PC-3 (cell line): Measurements from ENCODE around the gene SHROOM1. TPM values are rescaled to one million over a fixed set of nuclear protein-coding genes. Genes with fewer than 3 reads are reported as not detected.
"Not testable (repeated sequence)": the region's sequence is repeated elsewhere in the genome, so short reads cannot be mapped to it uniquely, and the experiment has no call there.

Experiments used
- ATAC-seq: fragments of 200-7000 bp; cut with Tn5 transposase; 2 replicates; pipeline ENCODE4 v1.9.1; 2020; ENCODE audit warnings: mild to moderate bottlenecking, moderate library complexity
- BruUV-seq: library from RNA; stranded (reverse); fragments of 400-500 nt; replicated peaks from 2 replicates; lab custom pipeline; 2021; lab: Mats Ljungman, UMichigan
- CTCF ChIA-PET: fragments of 300-600 bp; sonication (Branson Sonifier 250); formaldehyde crosslinking; loops from one replicate; lab custom pipeline; 2022; ENCODE audit warnings: antibody characterized with exemption; lab: Charles Lee
- POLR2A ChIA-PET: fragments of 300-600 bp; sonication (Branson Sonifier 250); formaldehyde crosslinking; loops from one replicate; lab custom pipeline; 2022; ENCODE audit warnings: antibody characterized with exemption; ENCODE audit not compliant: unreplicated experiment; lab: Charles Lee
- DNase-seq: peaks from one replicate; pipeline ENCODE4 v3.0.0-alpha.2; 2015
- H2AFZ ChIP-seq: fragments of 300-600 bp; sonication (generic); 2 replicates; pipeline ENCODE4 v1.6.0; 2016; ENCODE audit warnings: antibody characterized with exemption, low read length
- H3F3A ChIP-seq: fragments of 300-600 bp; sonication (generic); one replicate; pipeline ENCODE4 v1.6.0; 2017; ENCODE audit warnings: antibody characterized with exemption, low read length, control low read depth, mild to moderate bottlenecking; ENCODE audit not compliant: unreplicated experiment
- H3K27ac ChIP-seq: fragments of 300-600 bp; sonication (generic); 2 replicates; pipeline ENCODE4 v1.5.1; 2016; ENCODE audit warnings: mild to moderate bottlenecking, low read length
- H3K27me3 ChIP-seq: fragments of 300-600 bp; sonication (generic); 2 replicates; pipeline ENCODE4 v1.6.1; 2016; ENCODE audit warnings: low read length, mixed read lengths
- H3K36me3 ChIP-seq: fragments of 300-600 bp; sonication (generic); 2 replicates; pipeline ENCODE4 v1.6.1; 2016; ENCODE audit warnings: low read depth, mixed run types, low read length, mixed read lengths
- H3K4me1 ChIP-seq: fragments of 300-600 bp; sonication (generic); 2 replicates; pipeline ENCODE4 v1.5.1; 2016; ENCODE audit warnings: low read length; ENCODE audit not compliant: insufficient read depth
- H3K4me2 ChIP-seq: fragments of 300-600 bp; sonication (generic); 2 replicates; pipeline ENCODE4 v1.6.0; 2016; ENCODE audit warnings: low read length
- H3K4me3 ChIP-seq: fragments of 300-600 bp; sonication (generic); 2 replicates; pipeline ENCODE4 v1.5.1; 2016; ENCODE audit warnings: mild to moderate bottlenecking, low read length, mixed read lengths
- H3K79me2 ChIP-seq: fragments of 300-600 bp; sonication (generic); 2 replicates; pipeline ENCODE4 v1.6.1; 2017; ENCODE audit warnings: low read length, mixed read lengths
- H3K9ac ChIP-seq: fragments of 300-600 bp; sonication (generic); 2 replicates; pipeline ENCODE4 v1.6.0; 2016; ENCODE audit warnings: mild to moderate bottlenecking, low read length
- H3K9me2 ChIP-seq: fragments of 300-600 bp; sonication (generic); replicated peaks from 2 replicates; pipeline ENCODE4 v1.6.1; 2016; ENCODE audit warnings: mixed run types, low read length, mixed read lengths
- H3K9me3 ChIP-seq: fragments of 300-600 bp; sonication (generic); 2 replicates; pipeline ENCODE4 v1.6.1; 2016; ENCODE audit warnings: low read length, mixed read lengths
- H4K20me1 ChIP-seq: fragments of 300-600 bp; sonication (generic); 2 replicates; pipeline ENCODE4 v1.6.1; 2016; ENCODE audit warnings: low read length, mixed read lengths
- EZH2 ChIP-seq: fragments of 300-600 bp; sonication (generic); IDR thresholded peaks from one replicate; pipeline ENCODE4 v1.6.1; 2017; ENCODE audit warnings: antibody characterized with exemption, mild to moderate bottlenecking, low read length; ENCODE audit not compliant: unreplicated experiment
- EZH2phosphoT487 ChIP-seq: fragments of 300-600 bp; sonication (generic); IDR thresholded peaks from 2 replicates; pipeline ENCODE4 v1.6.1; 2018; ENCODE audit warnings: mild to moderate bottlenecking, antibody characterized with exemption, low read length, borderline replicate concordance
- intact Hi-C: fragments of 100-400 bp; cut with micrococcal nuclease; formaldehyde crosslinking; loops from 2 replicates; pipeline ENCODE4 v1.9.0; 2023
- total RNA-seq: library from RNA; depleted of rRNA; stranded (reverse); fragments of >200 nt; gene quantifications from 2 replicates; pipeline ENCODE4 v1.2.3, GENCODE V29; 2014
- TF ChIP-seq, protein P1 (sequence below): fragments of 300-600 bp; sonication (generic); conservative IDR thresholded peaks from 2 replicates; pipeline ENCODE4 v1.5.1; 2017; ENCODE audit warnings: antibody characterized with exemption, low read depth, mild to moderate bottlenecking, low read length

Gene SHROOM1
- total RNA-seq, 1 experiment from 2014 or later = 13.6 TPM

DNA sequence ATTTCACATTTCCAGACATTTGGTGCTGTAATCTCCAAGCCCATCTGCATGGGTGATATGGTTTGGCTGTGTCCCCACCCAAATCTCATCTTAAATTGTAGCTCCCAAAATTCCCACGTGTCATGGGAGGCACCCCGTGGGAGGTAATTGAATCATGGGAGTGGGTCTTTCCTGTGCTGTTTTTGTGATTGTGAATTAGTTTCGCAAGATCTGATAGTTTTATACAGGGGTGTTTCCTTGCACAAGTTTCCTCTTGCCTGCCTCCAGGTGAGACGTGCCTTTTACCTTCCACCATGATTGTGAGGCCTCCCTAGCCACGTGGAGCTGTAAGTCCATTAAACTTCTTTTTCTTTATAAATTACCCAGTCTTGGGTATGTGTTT lies 27.8 kb downstream of the SHROOM1 start:
- DNase-seq, H3K9me3 ChIP-seq, H3K36me3 ChIP-seq, H3K9ac ChIP-seq, POLR2A ChIA-PET, intact Hi-C loops, H3K79me2 ChIP-seq, H3F3A ChIP-seq, H2AFZ ChIP-seq, H3K27me3 ChIP-seq, H3K27ac ChIP-seq, BruUV-seq, H4K20me1 ChIP-seq, H3K4me3 ChIP-seq, H3K9me2 ChIP-seq, CTCF ChIA-PET, H3K4me2 ChIP-seq, H3K4me1 ChIP-seq, ATAC-seq: not testable (repeated sequence)

DNA sequence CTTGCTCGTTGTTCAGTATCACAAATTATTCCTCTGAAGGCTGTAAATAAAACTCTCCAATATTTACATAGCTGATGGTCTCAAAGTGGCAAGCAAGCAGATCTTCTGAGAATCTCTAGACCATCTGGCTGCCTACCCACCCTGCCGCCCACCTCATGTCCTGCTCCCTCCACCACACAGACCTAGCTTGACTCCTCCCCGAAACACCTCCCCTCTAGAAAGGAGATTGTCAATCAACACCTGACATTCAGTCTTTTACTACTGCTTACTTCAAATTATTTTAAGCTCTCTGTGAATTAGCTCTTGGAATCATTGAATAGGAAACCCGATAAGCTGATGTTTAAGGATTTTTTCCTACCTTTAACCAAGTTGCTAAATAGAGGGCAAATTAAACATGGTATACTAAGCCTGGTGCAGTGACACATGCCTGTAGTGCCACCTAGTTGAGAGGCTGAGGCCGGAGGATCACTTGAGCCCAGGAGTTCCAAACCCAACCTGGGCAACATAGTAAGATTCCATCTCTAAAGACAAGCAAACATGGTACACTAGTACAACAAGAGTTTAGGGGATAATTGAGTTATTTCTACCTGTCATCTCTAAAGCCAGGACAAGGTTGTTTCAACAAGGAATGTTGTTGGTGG lies 28.3 kb downstream of the SHROOM1 start:
- no peaks in the 10 kb centered on the region for H3K27me3 ChIP-seq
- DNase-seq (no peak), ATAC-seq (no peak)
- no peaks in the 10 kb centered on the region for H3F3A ChIP-seq
- no peaks in the 10 kb centered on the region for H3K9me3 ChIP-seq
- H3K36me3 ChIP-seq = no peaks in the 10 kb centered on the region
- no peak overlapping the region for H3K9ac ChIP-seq
- no peak overlapping the region for H2AFZ ChIP-seq
- no peaks in the 10 kb centered on the region for H4K20me1 ChIP-seq
- ChIA-PET POLR2A (no interaction called here), CTCF (no interaction called here)
- BruUV-seq = no TSS peak
- no peaks in the 10 kb centered on the region for H3K79me2 ChIP-seq
- H3K4me1 ChIP-seq = no peaks in the 10 kb centered on the region
- no peaks in the 10 kb centered on the region for H3K9me2 ChIP-seq
- H3K4me3 ChIP-seq = no peak overlapping the region
- TF ChIP-seq EZH2phosphoT487 (no peak), EZH2 (no peak)
- TF ChIP-seq, protein P1, sequence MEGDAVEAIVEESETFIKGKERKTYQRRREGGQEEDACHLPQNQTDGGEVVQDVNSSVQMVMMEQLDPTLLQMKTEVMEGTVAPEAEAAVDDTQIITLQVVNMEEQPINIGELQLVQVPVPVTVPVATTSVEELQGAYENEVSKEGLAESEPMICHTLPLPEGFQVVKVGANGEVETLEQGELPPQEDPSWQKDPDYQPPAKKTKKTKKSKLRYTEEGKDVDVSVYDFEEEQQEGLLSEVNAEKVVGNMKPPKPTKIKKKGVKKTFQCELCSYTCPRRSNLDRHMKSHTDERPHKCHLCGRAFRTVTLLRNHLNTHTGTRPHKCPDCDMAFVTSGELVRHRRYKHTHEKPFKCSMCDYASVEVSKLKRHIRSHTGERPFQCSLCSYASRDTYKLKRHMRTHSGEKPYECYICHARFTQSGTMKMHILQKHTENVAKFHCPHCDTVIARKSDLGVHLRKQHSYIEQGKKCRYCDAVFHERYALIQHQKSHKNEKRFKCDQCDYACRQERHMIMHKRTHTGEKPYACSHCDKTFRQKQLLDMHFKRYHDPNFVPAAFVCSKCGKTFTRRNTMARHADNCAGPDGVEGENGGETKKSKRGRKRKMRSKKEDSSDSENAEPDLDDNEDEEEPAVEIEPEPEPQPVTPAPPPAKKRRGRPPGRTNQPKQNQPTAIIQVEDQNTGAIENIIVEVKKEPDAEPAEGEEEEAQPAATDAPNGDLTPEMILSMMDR = no peak
- intact Hi-C loops = no loop called here
- no peak overlapping the region for H3K27ac ChIP-seq
- no peak overlapping the region for H3K4me2 ChIP-seq

- Histone ChIP-seq H3K4me3 (no peak overlapping the region), H4K20me1 (no peaks in the 10 kb centered on the region), H3K4me2 (no peak overlapping the region), H2AFZ (no peak overlapping the region), H3K27ac (no peak overlapping the region), H3K4me1 (no peaks in the 10 kb centered on the region), H3F3A (no peaks in the 10 kb centered on the region), H3K9ac (no peak overlapping the region), H3K9me2 (no peaks in the 10 kb centered on the region), H3K36me3 (no peaks in the 10 kb centered on the region), H3K79me2 (no peaks in the 10 kb centered on the region), H3K27me3 (no peaks in the 10 kb centered on the region), H3K9me3 (no peaks in the 10 kb centered on the region)
- intact Hi-C loops = no loop called here
- DNase-seq (no peak), ATAC-seq (no peak)
- BruUV-seq = no TSS peak
- POLR2A ChIA-PET = no interaction called here
- no peak for TF ChIP-seq EZH2
- TF ChIP-seq, protein P1 = no peak
- no peak for TF ChIP-seq EZH2phosphoT487
- CTCF ChIA-PET = no interaction called here
These were observed 29.9 kb downstream of the SHROOM1 start for GRCh38 chr5:132800545-132800944.
